HCT116 (cell line): ENCODE measurements around the gene RPL19.

Experiments
- POLR2A ChIP-seq: IDR thresholded peaks from 2 replicates; pipeline ENCODE4 v1.7.0; 2011; ENCODE audit warnings: borderline replicate concordance; ENCODE audit not compliant: insufficient read depth, insufficient read length; ENCODE audit errors: extremely low read depth
- TF ChIP-seq, protein P1 (sequence below): IDR thresholded peaks from 2 replicates; pipeline ENCODE4 v1.6.1; 2011; ENCODE audit warnings: mild to moderate bottlenecking, low read length, moderate library complexity; ENCODE audit not compliant: insufficient replicate concordance; ENCODE audit errors: extremely low read depth
- TF ChIP-seq, protein P2 (sequence below), 3 experiments: fragments of 200-600 bp in 1 of 3; sonication (generic) in 1 of 3; IDR thresholded peaks in 2 of 3; conservative IDR thresholded peaks in 1 of 3; 2 replicates each; pipeline ENCODE4 v1.5.1; 2012 to 2017; ENCODE audit warnings: low read depth in 2 of 3, low read length in 2 of 3, antibody characterized with exemption in 1 of 3, borderline replicate concordance in 1 of 3, control low read depth in 1 of 3, mild to moderate bottlenecking in 1 of 3, mixed read lengths in 1 of 3, mixed run types in 1 of 3, moderate library complexity in 1 of 3; ENCODE audit not compliant: insufficient read depth in 1 of 3

DNA sequence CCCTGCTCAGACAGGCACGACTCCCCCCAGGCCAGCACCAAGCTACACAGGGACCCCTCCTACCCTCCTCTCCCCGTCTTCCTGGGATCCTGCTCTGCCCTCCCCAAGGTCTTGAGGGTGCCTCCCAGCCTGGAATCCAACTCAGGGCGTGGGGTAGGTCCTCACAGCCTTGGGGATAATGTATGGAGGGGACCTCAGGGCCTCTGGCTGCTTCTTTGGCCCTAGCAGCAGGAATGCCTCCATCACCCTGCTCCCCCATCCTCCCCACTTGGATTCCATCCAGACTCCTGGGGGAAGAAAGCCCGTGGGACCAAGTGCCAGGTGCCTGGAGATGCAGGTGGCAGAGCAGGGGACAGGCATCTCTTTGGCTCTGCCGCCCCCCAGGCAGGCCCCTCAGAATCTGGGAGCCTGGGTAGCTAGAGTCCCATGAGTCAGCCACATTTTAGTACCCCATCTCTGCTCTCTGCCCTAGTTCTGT, 36.4 kb downstream of the RPL19 start:
- no peak for TF ChIP-seq POLR2A
- TF ChIP-seq, protein P1, sequence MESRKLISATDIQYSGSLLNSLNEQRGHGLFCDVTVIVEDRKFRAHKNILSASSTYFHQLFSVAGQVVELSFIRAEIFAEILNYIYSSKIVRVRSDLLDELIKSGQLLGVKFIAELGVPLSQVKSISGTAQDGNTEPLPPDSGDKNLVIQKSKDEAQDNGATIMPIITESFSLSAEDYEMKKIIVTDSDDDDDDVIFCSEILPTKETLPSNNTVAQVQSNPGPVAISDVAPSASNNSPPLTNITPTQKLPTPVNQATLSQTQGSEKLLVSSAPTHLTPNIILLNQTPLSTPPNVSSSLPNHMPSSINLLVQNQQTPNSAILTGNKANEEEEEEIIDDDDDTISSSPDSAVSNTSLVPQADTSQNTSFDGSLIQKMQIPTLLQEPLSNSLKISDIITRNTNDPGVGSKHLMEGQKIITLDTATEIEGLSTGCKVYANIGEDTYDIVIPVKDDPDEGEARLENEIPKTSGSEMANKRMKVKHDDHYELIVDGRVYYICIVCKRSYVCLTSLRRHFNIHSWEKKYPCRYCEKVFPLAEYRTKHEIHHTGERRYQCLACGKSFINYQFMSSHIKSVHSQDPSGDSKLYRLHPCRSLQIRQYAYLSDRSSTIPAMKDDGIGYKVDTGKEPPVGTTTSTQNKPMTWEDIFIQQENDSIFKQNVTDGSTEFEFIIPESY: no peak
- TF ChIP-seq, protein P2, sequence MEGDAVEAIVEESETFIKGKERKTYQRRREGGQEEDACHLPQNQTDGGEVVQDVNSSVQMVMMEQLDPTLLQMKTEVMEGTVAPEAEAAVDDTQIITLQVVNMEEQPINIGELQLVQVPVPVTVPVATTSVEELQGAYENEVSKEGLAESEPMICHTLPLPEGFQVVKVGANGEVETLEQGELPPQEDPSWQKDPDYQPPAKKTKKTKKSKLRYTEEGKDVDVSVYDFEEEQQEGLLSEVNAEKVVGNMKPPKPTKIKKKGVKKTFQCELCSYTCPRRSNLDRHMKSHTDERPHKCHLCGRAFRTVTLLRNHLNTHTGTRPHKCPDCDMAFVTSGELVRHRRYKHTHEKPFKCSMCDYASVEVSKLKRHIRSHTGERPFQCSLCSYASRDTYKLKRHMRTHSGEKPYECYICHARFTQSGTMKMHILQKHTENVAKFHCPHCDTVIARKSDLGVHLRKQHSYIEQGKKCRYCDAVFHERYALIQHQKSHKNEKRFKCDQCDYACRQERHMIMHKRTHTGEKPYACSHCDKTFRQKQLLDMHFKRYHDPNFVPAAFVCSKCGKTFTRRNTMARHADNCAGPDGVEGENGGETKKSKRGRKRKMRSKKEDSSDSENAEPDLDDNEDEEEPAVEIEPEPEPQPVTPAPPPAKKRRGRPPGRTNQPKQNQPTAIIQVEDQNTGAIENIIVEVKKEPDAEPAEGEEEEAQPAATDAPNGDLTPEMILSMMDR (IDR thresholded peaks at IDR 0.05 in 2 of 3, conservative IDR thresholded peaks at IDR 0.05 in 1 of 3; ENCODE audit: borderline replicate concordance in 1 of 3, insufficient read depth in 1 of 3, low read depth in 2 of 3, low read length in 2 of 3): no peak
